Stimulated activated CD4-positive, alpha-beta T cell treated with anti-CD3 and anti-CD28 coated beads, Interleukin-4, amount 100 ng/mL, for 24 hours (primary cell): Measurements from ENCODE around the gene LRRC46.
A peak's percentile ranks its signal among the peaks of the same experiment; 100 is the strongest.

Source experiments
- DNase-seq: peaks from one replicate; pipeline ENCODE4 v3.0.0-alpha.2; 2020

The LRRC46 gene

GRCh38 chr17:47853616-47854015 lies 22.1 kb downstream of the LRRC46 start:
- DNase-seq = no peak

GRCh38 chr17:47855737-47856136 lies 24.3 kb downstream of the LRRC46 start:
- DNase-seq = no peak

DNA sequence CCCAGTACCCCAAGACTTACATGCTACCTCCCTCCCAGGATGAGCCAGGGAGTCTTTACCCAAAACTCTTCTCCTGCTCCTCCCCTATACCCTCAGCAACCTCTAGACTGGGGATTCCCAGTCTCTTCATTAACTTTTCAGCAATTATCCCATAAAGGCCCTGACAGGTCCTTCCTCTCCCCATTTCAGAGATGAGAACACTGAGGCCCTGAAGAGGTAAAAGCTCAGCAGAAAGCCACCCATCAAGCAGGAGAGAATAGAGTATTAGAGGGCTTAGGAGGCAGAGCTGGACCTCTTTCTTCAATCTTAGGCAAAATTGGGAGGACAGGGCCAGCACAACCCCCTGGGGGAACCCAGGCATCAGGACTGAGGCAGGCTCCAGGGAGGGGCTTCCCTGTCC lies 25.4 kb downstream of the LRRC46 start:
- no peak for DNase-seq

DNA sequence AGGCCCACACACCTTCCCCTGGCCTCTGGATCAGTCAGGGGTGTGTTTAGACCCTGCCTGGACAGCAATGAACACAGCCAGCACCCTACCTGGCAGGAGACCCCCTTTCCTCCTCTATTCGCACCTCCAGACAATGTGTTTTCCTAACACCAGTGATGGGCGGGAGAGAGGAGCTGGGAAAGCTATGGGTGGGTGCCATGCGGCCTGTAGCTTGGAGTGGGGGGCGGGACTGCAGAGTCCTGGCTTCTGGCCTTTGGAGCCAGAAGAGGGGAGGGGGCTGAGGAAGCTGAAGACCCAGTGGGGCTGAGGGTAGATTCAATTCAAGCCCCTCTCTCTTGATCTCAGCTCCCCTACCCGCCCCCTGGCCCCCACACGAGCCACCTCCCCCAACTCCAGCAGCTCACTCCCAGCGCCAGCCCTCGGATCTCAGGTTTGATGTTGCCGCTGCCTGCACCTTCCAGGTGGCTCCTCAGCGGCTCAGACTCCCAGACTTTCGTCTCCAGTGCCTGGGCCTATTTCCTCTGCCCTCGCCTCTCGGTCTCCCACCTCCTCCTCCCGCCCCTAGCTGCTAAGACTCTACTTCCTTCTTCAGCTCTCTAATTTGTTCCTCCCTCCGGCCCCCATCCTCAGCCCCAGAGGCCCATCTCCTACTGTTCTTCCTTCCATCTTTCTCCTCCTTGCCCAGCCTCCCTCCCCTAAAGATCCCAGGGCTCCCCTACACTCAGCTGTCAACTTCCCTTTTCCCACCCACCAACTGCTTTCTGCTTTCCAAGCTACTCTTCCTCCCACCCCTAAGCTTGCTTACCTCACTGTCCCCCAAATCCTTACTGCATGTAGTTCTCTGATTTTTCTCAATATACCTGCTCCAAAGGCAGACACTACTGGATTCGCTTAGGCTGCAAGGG lies 26.3 kb downstream of the LRRC46 start:
- no peak for DNase-seq

DNA sequence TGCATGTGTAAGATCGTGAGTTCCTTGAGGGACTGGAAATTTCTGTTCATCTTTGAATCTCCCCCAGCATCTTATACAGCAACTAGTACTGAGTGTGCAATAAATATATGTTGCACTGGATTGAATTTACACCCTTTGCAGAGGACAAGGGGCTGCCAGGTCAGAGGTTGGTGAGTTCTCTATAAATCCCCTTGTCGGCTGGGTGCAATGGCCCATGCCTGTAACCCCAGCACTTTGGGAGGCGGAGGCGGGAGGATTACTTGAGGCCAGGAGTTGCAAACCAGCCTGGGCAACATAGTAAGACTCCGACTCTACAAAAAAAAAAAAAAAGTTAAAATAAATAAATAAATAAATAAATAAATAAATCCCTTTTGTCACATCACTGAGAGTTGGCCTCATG lies 28.9 kb downstream of the LRRC46 start:
- no peak for DNase-seq

DNA sequence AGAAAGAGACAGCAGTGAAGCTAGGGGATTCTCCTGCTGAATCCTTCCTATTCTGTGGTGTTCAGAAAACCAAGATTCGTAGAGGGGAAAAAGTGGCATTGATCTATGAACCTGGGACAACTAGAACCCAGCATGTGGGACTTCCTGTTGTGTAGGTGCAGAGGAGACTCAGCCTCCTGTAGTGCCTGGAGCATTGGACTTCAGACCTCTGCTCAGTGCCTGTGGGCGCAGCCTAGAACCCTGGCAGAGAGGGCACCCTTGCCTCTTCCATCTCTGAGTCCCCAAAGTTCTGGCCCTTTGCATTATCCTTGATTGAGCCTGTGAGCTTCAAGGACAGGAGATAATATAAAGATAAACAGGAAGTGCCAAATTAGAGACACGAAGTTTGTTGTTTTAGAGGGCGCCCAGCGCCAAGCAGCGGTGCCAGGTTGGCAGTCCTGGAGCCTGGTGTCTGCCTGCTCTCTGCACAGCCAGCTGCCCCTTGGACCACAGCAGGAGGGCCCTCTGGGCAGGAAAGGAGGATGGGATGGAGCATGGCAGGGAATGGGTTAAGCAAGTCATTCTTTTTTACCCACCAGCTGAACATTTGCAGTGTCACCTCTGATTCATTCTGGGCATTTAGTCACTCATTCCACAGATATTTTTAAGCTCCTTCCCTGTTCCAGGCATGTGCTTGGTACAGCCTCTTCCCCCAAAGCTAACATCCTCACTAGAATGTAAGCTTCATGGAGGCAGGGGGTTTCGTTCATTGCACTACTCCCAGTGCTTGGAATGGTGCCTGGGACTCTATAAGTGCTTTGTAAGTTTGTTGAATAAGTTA lies 31.4 kb downstream of the LRRC46 start:
- no peak for DNase-seq

DNA sequence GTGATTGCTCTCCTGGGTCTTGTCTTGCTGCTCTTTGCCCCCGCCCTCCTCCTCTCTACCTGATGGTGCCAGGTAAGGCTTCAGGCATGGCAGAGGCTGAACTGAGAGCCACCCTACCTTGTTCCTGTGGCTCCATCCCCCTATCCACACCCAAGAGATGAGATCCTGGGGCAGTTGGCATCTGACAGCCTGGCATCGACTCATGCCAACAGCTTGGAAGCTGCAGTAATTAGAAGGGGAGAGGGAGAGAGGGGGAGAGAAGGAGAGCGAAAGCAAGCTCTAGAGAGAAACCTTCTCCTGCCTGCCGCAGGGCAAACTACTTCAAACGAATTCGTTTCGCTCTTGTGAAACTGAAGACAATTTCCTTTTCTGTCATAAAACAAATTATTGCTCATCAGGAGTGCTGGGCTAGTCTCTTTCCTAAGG lies 33.3 kb downstream of the LRRC46 start:
- peak; percentile 17 for DNase-seq

GRCh38 chr17:47866941-47867340 lies 35.5 kb downstream of the LRRC46 start:
- no peak for DNase-seq

GRCh38 chr17:47867813-47868533 lies 36.5 kb downstream of the LRRC46 start:
- no peak for DNase-seq

DNA sequence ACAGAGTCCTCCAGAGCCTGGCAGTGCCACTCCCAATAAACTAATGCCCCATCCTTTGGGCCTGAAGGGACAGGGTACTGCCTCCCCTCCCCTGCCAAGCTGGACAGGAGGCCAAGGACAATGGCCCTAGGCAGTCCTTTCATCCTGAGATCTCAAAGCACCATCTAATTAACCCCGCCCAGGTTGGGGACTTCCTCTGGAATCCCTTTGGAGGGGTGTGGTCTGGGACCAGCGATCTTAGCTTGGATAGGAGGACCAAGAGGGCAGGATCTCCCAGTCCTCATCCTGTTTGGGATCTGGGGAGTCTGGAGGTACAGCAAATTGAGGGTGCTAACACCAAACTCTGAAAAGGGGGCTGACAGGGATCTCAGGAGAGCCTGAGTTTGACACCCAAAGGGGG lies 37.6 kb downstream of the LRRC46 start:
- no peak for DNase-seq

GRCh38 chr17:47870056-47870455 lies 38.6 kb downstream of the LRRC46 start:
- DNase-seq = no peak

- no peak for DNase-seq
These were observed 39.6 kb downstream of the LRRC46 start for GRCh38 chr17:47871048-47871447.

DNA sequence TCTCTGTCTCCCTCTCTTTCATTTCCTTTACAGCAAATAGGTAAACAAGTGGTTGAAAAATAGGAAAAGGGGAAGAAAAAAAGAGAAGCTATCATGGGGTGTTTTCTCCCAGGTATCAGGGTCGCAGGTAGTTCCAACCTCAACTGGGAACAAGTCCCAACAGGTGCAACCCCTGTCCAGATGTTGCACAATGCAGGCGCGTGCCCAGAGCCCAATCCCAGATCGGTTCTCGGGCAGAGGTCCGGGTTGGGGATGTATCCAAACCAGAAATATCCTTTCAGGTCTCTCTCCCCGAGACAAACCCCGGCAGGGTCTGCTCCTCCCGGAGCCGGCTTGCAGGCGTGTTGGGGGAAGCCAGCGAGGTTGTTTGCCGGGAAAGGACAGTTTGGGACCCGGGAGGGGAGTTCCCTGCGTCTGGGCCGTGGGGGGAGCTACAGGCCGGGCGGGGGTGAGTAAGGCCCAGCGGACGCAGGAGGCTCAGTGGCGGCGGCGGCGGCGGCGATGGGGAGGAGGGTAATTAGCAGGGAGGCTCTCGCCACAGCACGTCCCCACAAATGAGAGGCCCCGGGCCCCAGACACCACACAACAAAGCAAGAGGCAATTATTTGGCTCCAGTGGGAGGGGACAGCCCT lies 40.7 kb downstream of the LRRC46 start:
- DNase-seq = no peak

DNA sequence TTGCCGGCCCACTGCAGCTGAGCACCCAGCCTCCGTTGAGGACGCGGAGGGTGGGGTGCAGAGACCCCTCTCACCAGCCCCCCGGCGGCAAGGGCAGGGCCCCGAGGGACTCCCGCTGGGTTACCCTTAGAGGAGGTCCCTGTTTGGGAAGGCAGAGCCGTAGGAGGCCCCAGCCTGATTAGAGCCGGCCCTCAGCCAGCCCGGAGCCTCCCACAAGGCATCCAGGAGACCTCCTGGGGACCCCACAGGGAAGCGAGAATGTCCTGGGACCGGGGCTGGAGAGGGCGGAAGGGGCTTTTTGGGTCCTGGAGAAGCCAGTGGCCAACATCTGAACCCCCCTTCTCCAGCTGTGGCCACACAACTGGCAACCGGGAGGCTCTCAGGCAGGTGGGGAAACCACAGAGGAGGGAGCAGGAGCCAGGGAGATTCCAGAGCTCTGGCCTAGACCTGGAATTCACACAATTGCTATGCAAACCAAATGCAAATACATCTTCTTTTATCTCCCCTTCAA lies 41.2 kb downstream of the LRRC46 start:
- no peak for DNase-seq

DNA sequence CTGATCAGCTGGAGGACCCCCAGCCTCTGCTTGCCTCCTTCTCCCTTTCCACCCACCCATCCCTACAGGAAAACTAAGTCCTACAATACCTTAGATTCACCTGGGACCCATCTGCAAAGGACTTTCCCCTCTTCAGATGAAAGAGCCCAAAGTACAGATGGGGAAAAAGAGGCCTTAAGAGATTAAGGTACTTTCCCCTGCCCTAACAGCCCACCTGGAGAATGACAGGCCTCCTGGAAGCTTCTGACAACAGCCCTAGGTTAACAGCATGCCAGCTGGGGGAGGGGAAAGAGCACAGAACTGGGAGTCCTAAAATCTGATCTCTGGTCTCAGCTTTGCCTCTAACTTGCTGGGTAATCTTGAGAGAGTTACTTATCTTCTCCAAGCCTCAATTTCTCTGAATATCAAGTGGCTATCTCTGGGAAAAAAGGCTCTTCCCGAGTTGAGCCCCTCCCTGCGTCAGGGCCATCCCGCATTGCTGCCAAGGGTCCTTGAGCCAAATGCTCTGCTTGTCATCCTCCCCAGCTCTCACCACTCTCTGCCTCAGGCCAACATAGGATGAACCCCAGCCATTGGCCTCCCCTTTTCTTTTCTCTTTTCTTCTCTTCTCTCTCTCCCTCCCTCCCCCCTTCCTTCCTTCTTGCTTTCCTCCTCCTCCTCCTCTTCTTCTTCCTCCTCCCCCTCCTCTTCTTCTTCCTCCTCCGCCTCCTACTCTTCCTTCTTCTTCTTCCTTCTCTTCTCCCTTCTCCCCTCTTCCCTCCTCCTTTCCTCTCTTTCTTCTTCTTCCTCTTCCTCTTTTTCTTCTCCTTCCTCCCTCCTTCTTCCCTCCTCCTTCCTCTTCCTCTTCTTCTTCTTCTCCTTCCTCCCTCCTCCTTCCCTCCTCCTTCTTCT lies 42.0 kb downstream of the LRRC46 start:
- no peak for DNase-seq

DNA sequence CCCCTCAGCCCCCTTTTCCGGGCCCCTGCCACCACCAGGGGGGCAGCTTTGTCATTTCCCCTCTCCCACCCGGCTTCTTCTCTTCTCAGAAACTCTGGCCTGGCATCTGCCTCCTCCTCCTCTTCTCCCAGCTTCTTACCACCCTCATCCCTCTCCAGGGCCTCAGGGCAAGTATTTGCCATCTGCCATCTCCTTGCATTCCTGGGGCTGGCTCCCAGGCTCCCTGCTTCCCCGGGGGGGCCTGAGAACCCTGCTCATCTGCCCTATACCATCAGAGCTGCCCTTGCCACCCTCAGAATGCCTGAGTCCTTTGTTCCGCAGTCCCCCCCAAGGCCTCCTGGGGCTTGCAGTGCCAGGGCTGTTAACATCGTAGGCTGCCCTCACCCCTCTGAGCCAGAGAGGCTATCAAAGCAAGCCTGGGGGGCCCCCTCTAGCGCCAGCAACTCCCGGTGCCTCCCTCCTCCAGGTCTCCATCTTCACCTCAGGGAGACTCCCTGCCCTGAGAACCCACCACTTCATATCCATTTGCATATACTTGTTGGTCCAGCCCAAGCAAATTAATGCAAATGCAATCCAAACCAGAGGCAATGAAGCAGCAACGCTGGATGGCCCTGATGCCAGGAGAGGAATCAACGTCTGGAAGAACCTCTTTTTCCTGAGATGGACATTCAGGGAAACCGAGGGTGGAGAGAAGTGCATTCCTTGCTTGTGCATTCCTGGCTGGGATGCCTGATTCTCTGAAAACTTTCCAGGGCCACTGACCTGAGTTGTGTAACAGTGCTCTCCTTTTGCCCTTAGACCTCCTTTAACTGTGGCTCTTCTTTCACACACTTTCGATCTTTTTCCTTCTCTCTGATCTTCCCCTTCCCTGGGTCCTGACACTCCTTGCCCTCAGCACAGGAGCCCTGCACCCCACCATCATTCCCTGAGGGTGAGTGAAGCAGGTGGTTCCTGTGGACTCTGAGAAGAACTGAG lies 43.8 kb downstream of the LRRC46 start:
- no peak for DNase-seq

GRCh38 chr17:47877368-47878034 lies 46.0 kb downstream of the LRRC46 start:
- no peak for DNase-seq

DNA sequence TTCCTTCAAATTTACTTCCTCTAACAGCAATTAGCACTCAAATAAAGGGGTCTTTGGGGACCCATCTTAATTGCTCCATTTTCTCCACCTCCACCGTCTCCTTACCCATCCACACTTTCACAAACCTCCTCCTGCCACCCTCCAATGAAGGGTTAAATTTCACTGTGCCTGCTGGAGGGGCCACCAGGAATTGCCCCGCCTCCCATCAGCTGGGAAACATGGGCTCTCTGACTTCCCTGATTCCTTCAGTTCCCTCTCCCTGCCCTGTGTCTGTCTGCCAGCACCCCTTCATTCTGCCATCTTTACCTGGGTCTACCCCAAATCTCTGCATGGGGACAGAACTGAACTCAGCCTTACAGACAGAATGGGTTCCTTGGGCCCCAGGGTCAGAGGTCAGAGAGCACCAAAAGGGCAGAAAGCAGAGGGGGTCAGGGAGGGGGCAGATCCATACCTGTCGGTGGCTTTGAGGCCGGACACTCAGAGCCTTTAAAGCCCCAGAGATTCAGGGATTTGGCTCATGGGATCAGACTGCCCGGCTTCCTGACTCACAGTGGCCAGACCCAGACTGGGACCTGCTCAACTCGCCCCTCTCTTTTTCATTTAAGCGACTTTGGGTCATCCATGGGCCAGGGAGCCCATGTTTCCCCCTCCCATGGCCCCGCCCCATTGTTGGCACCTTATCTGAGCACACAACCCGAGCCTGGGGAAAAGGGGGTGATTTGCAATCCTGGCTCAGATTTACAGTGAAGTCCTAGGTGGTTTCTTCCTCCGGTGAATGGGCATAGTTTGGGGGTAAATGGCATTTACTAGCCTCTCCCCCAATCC lies 46.9 kb downstream of the LRRC46 start:
- no peak for DNase-seq
